ENCODE results near the gene PYDC1. TPM values are rescaled to one million over a fixed set of nuclear protein-coding genes. Genes with fewer than 3 reads are reported as not detected.
"Not testable (repeated sequence)": the region's sequence is repeated elsewhere in the genome, so short reads cannot be mapped to it uniquely, and the experiment has no call there.

PYDC1 gene
- polyA plus RNA-seq, 4 donors, result not detected

GRCh38 chr16:31198207-31198882 lies 18.6 kb downstream of the PYDC1 start:
- no peak for DNase-seq (ENCODE audit: low read depth in 4 of 4, low spot score in 3 of 4)

- DNase-seq (ENCODE audit: low read depth in 4 of 4, low spot score in 3 of 4), result no peak
These were observed 20.4 kb downstream of the PYDC1 start for GRCh38 chr16:31196324-31197088.

- DNase-seq (ENCODE audit: low read depth in 4 of 4, low spot score in 3 of 4), result not testable (repeated sequence)
These were observed 21.1 kb downstream of the PYDC1 start for GRCh38 chr16:31195861-31196260.

GRCh38 chr16:31194898-31195297 lies 22.0 kb downstream of the PYDC1 start:
- DNase-seq (ENCODE audit: low read depth in 4 of 4, low spot score in 3 of 4), result no peak

GRCh38 chr16:31193874-31194273 lies 23.1 kb downstream of the PYDC1 start:
- no peak for DNase-seq (ENCODE audit: low read depth in 4 of 4, low spot score in 3 of 4)

GRCh38 chr16:31192856-31193642 lies 23.9 kb downstream of the PYDC1 start:
- no peak for DNase-seq (ENCODE audit: low read depth in 4 of 4, low spot score in 3 of 4)

GRCh38 chr16:31191697-31192428 lies 25.1 kb downstream of the PYDC1 start:
- no peak for DNase-seq (ENCODE audit: low read depth in 4 of 4, low spot score in 3 of 4)

GRCh38 chr16:31190818-31191444 lies 26.0 kb downstream of the PYDC1 start:
- no peak for DNase-seq (ENCODE audit: low read depth in 4 of 4, low spot score in 3 of 4)

GRCh38 chr16:31190061-31190460 lies 26.9 kb downstream of the PYDC1 start:
- no peak for DNase-seq (ENCODE audit: low read depth in 4 of 4, low spot score in 3 of 4)

- no peak for DNase-seq (ENCODE audit: low read depth in 4 of 4, low spot score in 3 of 4)
These were observed 27.5 kb downstream of the PYDC1 start for GRCh38 chr16:31189412-31189778.

GRCh38 chr16:31188450-31189411 lies 28.2 kb downstream of the PYDC1 start:
- DNase-seq (ENCODE audit: low read depth in 4 of 4, low spot score in 3 of 4), result no peak

GRCh38 chr16:31187808-31188189 lies 29.1 kb downstream of the PYDC1 start:
- no peak for DNase-seq (ENCODE audit: low read depth in 4 of 4, low spot score in 3 of 4)

- DNase-seq (ENCODE audit: low read depth in 4 of 4, low spot score in 3 of 4), result no peak
These were observed 29.8 kb downstream of the PYDC1 start for GRCh38 chr16:31186930-31187807.

- no peak for DNase-seq (ENCODE audit: low read depth in 4 of 4, low spot score in 3 of 4)
These were observed 30.8 kb downstream of the PYDC1 start for GRCh38 chr16:31186176-31186575.

- no peak for DNase-seq (ENCODE audit: low read depth in 4 of 4, low spot score in 3 of 4)
These were observed 31.6 kb downstream of the PYDC1 start for GRCh38 chr16:31185339-31185738.

GRCh38 chr16:31184888-31185287 lies 32.0 kb downstream of the PYDC1 start:
- no peak for DNase-seq (ENCODE audit: low read depth in 4 of 4, low spot score in 3 of 4)

GRCh38 chr16:31183432-31184428 lies 33.2 kb downstream of the PYDC1 start:
- no peak for DNase-seq (ENCODE audit: low read depth in 4 of 4, low spot score in 3 of 4)
